HCT116 (cell line): Measurements from ENCODE around the gene SLC2A1. TPM values are rescaled to one million over a fixed set of nuclear protein-coding genes. Genes with fewer than 3 reads are reported as not detected.

ENCODE experiments used
- ATAC-seq: fragments of 200-7000 bp; cut with Tn5 transposase; 2 replicates; pipeline ENCODE4 v1.9.1; 2020; ENCODE audit warnings: mild to moderate bottlenecking, moderate library complexity
- BruUV-seq: library from RNA; stranded (reverse); fragments of 400-500 nt; replicated peaks from 2 replicates; lab custom pipeline; 2021; lab: Mats Ljungman, UMichigan
- CTCF ChIA-PET: fragments of 300-600 bp; sonication (Branson Sonifier 250); formaldehyde crosslinking; loops from one replicate; lab custom pipeline; 2021; ENCODE audit warnings: antibody characterized with exemption; lab: Charles Lee
- POLR2A ChIA-PET: fragments of 300-600, 350-600 bp; sonication (Branson Sonifier 250); formaldehyde crosslinking; loops from one replicate; lab custom pipeline; 2021; ENCODE audit warnings: antibody characterized with exemption; lab: Charles Lee
- RAD21 ChIA-PET, 2 experiments: fragments of 300-600 bp; sonication (Branson Sonifier 250); formaldehyde crosslinking; loops; one replicate each; lab custom pipeline; 2023; ENCODE audit warnings: low total read pairs in 2 of 2; ENCODE audit not compliant: uncharacterized antibody in 2 of 2, unreplicated experiment in 2 of 2, low non-redundant PET in 1 of 2; lab: Charles Lee
- DNase-seq: peaks from one replicate; pipeline ENCODE4 v3.0.0-alpha.2; 2010; ENCODE audit warnings: low read depth, low spot score
- H2AFZ ChIP-seq: fragments of 200-600 bp; shearing (Covaris generic), sonication (generic); 2 replicates; pipeline ENCODE4 v1.6.1; 2017; ENCODE audit warnings: low read depth, mixed run types, mixed read lengths, antibody characterized with exemption, low read length; ENCODE audit not compliant: poor library complexity, severe bottlenecking
- H3K27ac ChIP-seq: 2 replicates; pipeline ENCODE4 v1.5.1; 2012; ENCODE audit warnings: low read depth, low read length
- H3K27me3 ChIP-seq: fragments of 200-600 bp; sonication (generic); 2 replicates; pipeline ENCODE4 v1.6.1; 2016; ENCODE audit warnings: mixed run types, low read length, mixed read lengths; ENCODE audit not compliant: insufficient read depth
- H3K36me3 ChIP-seq, 2 experiments: fragments of 200-500 bp in 1 of 2; fragments of 200-600 bp in 1 of 2; sonication (Bioruptor generic) in 1 of 2; sonication (generic) in 1 of 2; 2 replicates each; pipeline versions ENCODE4 v1.5.1 to v1.6.1; 2014 to 2016; ENCODE audit warnings: low read length in 2 of 2, inconsistent platforms in 1 of 2, mixed read lengths in 1 of 2, mixed run types in 1 of 2; ENCODE audit not compliant: insufficient read depth in 2 of 2, control insufficient read depth in 1 of 2
- H3K4me1 ChIP-seq, 2 experiments: fragments of 200-600 bp in 1 of 2; sonication (generic) in 1 of 2; 2 replicates each; pipeline versions ENCODE4 v1.5.1 to v1.6.1; 2012 to 2017; ENCODE audit warnings: low read length in 2 of 2, inconsistent platforms in 1 of 2, mild to moderate bottlenecking in 1 of 2, mixed read lengths in 1 of 2, mixed run types in 1 of 2, moderate library complexity in 1 of 2; ENCODE audit not compliant: insufficient read depth in 2 of 2, control insufficient read depth in 1 of 2
- H3K4me2 ChIP-seq: fragments of 200-600 bp; sonication (generic); 2 replicates; pipeline ENCODE4 v1.6.1; 2017; ENCODE audit warnings: mixed run types, low read length, mixed read lengths
- H3K4me3 ChIP-seq, 2 experiments: fragments of 200-600 bp in 1 of 2; sonication (generic) in 1 of 2; replicated peaks in 1 of 2; 2 replicates each; pipeline ENCODE4 v1.5.1; 2011 to 2016; ENCODE audit warnings: low read length in 2 of 2, control low read depth in 1 of 2, low read depth in 1 of 2, mild to moderate bottlenecking in 1 of 2, mixed read lengths in 1 of 2, mixed run types in 1 of 2
- H3K79me2 ChIP-seq: fragments of 200-600 bp; sonication (generic); 2 replicates; pipeline ENCODE4 v1.6.1; 2017; ENCODE audit warnings: mild to moderate bottlenecking, mixed run types, low read length, moderate library complexity, mixed read lengths; ENCODE audit not compliant: insufficient read depth
- H3K9ac ChIP-seq: fragments of 200-600 bp; sonication (generic); 2 replicates; pipeline ENCODE4 v1.6.1; 2016; ENCODE audit warnings: low read length, mixed read lengths
- H3K9me2 ChIP-seq: fragments of 200-600 bp; sonication (generic), shearing (Covaris generic); 2 replicates; pipeline ENCODE4 v1.6.1; 2017; ENCODE audit warnings: mixed run types, mild to moderate bottlenecking, moderate library complexity; ENCODE audit not compliant: insufficient read depth
- H3K9me3 ChIP-seq, 2 experiments: fragments of 200-500 bp in 1 of 2; fragments of 200-600 bp in 1 of 2; sonication (Bioruptor generic) in 1 of 2; sonication (generic) in 1 of 2; 2 replicates each; pipeline ENCODE4 v1.6.1; 2014 to 2017; ENCODE audit warnings: low read length in 2 of 2, mixed read lengths in 2 of 2, inconsistent platforms in 1 of 2, low read depth in 1 of 2, mild to moderate bottlenecking in 1 of 2, mixed run types in 1 of 2, moderate library complexity in 1 of 2; ENCODE audit not compliant: control insufficient read depth in 1 of 2, insufficient read depth in 1 of 2
- H4K20me1 ChIP-seq: fragments of 200-600 bp; sonication (generic), shearing (Covaris generic); 2 replicates; pipeline ENCODE4 v1.6.1; 2017; ENCODE audit warnings: mixed run types, mild to moderate bottlenecking, moderate library complexity; ENCODE audit not compliant: insufficient read depth
- CBX3 ChIP-seq: IDR thresholded peaks from 2 replicates; pipeline ENCODE4 v1.6.1; 2012; ENCODE audit warnings: low read depth
- CEBPB ChIP-seq: IDR thresholded peaks from 2 replicates; pipeline ENCODE4 v1.6.1; 2012; ENCODE audit warnings: low read depth
- EGR1 ChIP-seq: IDR thresholded peaks from 2 replicates; pipeline ENCODE4 v1.6.1; 2012; ENCODE audit warnings: low read depth
- EZH2phosphoT487 ChIP-seq: fragments of 200-600 bp; IDR thresholded peaks from 2 replicates; pipeline ENCODE4 v1.6.1; 2018; ENCODE audit warnings: antibody characterized with exemption, borderline replicate concordance
- FOSL1 ChIP-seq: IDR thresholded peaks from 2 replicates; pipeline ENCODE4 v1.6.1; 2012; ENCODE audit warnings: low read depth
- JUND ChIP-seq: IDR thresholded peaks from 2 replicates; pipeline ENCODE4 v1.6.1; 2012
- POLR2A ChIP-seq: IDR thresholded peaks from 2 replicates; pipeline ENCODE4 v1.7.0; 2011; ENCODE audit warnings: borderline replicate concordance; ENCODE audit not compliant: insufficient read depth, insufficient read length; ENCODE audit errors: extremely low read depth
- POLR2AphosphoS5 ChIP-seq: IDR thresholded peaks from 2 replicates; pipeline ENCODE4 v1.6.1; 2011; ENCODE audit warnings: mild to moderate bottlenecking, low read depth, low read length, moderate library complexity
- RAD21 ChIP-seq: IDR thresholded peaks from 2 replicates; pipeline ENCODE4 v1.6.1; 2012; ENCODE audit warnings: low read depth, mild to moderate bottlenecking
- SIN3A ChIP-seq: IDR thresholded peaks from 2 replicates; pipeline ENCODE4 v1.6.1; 2012; ENCODE audit warnings: low read depth
- SRF ChIP-seq: IDR thresholded peaks from 2 replicates; pipeline ENCODE4 v1.6.1; 2012; ENCODE audit warnings: low read depth
- TCF7L2 ChIP-seq: IDR thresholded peaks from 2 replicates; pipeline ENCODE4 v1.7.0; 2011; ENCODE audit warnings: borderline replicate concordance, inconsistent platforms; ENCODE audit not compliant: insufficient read depth, insufficient read length; ENCODE audit errors: extremely low read depth
- YY1 ChIP-seq: IDR thresholded peaks from 2 replicates; pipeline ENCODE4 v1.6.1; 2011; ENCODE audit warnings: low read length, low read depth, moderate library complexity, mild to moderate bottlenecking; ENCODE audit not compliant: insufficient replicate concordance; ENCODE audit errors: extremely low read depth
- ZNF274 ChIP-seq: fragments of 200-500 bp; sonication (Bioruptor generic); IDR thresholded peaks from 2 replicates; pipeline ENCODE4 v1.6.1; 2014; ENCODE audit warnings: mild to moderate bottlenecking, low read depth, low read length, inconsistent platforms
- intact Hi-C: fragments of 100-400 bp; cut with micrococcal nuclease; formaldehyde crosslinking; loops from 2 replicates; pipeline ENCODE4 v1.10.0; 2022
- total RNA-seq: library from RNA; stranded (reverse); gene quantifications from one replicate; pipeline ENCODE4 v1.2.1, GENCODE V29; 2021; ENCODE audit not compliant: unreplicated experiment
- TF ChIP-seq, protein P1 (sequence below): IDR thresholded peaks from 2 replicates; pipeline ENCODE4 v1.6.1; 2012
- TF ChIP-seq, protein P2 (sequence below): IDR thresholded peaks from 2 replicates; pipeline ENCODE4 v1.6.1; 2011; ENCODE audit warnings: mild to moderate bottlenecking, low read length, moderate library complexity; ENCODE audit not compliant: insufficient replicate concordance; ENCODE audit errors: extremely low read depth
- TF ChIP-seq, protein P3 (sequence below), 3 experiments: fragments of 200-600 bp in 1 of 3; sonication (generic) in 1 of 3; IDR thresholded peaks in 2 of 3; conservative IDR thresholded peaks in 1 of 3; 2 replicates each; pipeline ENCODE4 v1.5.1; 2012 to 2017; ENCODE audit warnings: low read depth in 2 of 3, low read length in 2 of 3, antibody characterized with exemption in 1 of 3, borderline replicate concordance in 1 of 3, control low read depth in 1 of 3, mild to moderate bottlenecking in 1 of 3, mixed read lengths in 1 of 3, mixed run types in 1 of 3, moderate library complexity in 1 of 3; ENCODE audit not compliant: insufficient read depth in 1 of 3
- TF ChIP-seq, protein P4 (sequence below): IDR thresholded peaks from 2 replicates; pipeline ENCODE4 v1.6.1; 2012; ENCODE audit warnings: low read depth

Gene SLC2A1
- total RNA-seq, 1 experiment from 2014 or later = 248 TPM

DNA sequence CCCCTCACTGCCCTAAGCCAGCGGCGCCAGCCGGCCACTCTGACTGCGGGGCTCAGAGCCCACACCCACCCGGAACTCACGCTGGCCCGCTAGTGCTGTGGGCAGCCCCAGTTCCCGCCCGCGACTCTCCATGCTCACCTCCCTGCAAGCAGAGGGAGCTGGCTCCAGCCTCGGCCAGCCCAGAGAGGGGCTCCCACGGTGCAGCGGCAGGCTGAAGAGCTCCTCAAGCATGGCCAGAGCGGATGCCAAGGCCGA is 41.5 kb downstream of the SLC2A1 start:
- Histone ChIP-seq H4K20me1 (no peaks in the 10 kb centered on the region), H3K9ac (no peak overlapping the region), H3K9me2 (no peaks in the 10 kb centered on the region), H3K4me3 (no peak overlapping the region), H3K27me3 (no peaks in the 10 kb centered on the region), H3K27ac (no peak overlapping the region), H3K4me1 (peaks cover 0 to 12% of the 10 kb centered on the region in 2 experiments; a peak in 1 of 4 replicates), H3K4me2 (no peak overlapping the region), H3K36me3 (no peaks in the 10 kb centered on the region), H2AFZ (no peak overlapping the region), H3K79me2 (no peaks in the 10 kb centered on the region), H3K9me3 (no peaks in the 10 kb centered on the region; a peak in 1 of 4 replicates)
- intact Hi-C loops = loop anchor here (10.0 kb wide), 3 partner anchors 288 to 498 kb away; no protein-coding TSS in a partner anchor
- no TSS peak for BruUV-seq
- POLR2A ChIA-PET = no interaction called here
- DNase-seq (no peak), ATAC-seq (no peak)
- CTCF ChIA-PET = interaction anchor here (0.9 to 8.7 kb wide), 2 partner anchors 156 to 339 kb away, joined by 3 to 267 read pairs; no protein-coding TSS in a partner anchor
- TF ChIP-seq ZNF274 = no peak
- TF ChIP-seq CEBPB = no peak
- TF ChIP-seq RAD21 = no peak
- TF ChIP-seq, protein P1, sequence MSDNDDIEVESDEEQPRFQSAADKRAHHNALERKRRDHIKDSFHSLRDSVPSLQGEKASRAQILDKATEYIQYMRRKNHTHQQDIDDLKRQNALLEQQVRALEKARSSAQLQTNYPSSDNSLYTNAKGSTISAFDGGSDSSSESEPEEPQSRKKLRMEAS = no peak
- TF ChIP-seq, protein P2, sequence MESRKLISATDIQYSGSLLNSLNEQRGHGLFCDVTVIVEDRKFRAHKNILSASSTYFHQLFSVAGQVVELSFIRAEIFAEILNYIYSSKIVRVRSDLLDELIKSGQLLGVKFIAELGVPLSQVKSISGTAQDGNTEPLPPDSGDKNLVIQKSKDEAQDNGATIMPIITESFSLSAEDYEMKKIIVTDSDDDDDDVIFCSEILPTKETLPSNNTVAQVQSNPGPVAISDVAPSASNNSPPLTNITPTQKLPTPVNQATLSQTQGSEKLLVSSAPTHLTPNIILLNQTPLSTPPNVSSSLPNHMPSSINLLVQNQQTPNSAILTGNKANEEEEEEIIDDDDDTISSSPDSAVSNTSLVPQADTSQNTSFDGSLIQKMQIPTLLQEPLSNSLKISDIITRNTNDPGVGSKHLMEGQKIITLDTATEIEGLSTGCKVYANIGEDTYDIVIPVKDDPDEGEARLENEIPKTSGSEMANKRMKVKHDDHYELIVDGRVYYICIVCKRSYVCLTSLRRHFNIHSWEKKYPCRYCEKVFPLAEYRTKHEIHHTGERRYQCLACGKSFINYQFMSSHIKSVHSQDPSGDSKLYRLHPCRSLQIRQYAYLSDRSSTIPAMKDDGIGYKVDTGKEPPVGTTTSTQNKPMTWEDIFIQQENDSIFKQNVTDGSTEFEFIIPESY = no peak
- no peak for TF ChIP-seq SIN3A
- TF ChIP-seq, protein P3, sequence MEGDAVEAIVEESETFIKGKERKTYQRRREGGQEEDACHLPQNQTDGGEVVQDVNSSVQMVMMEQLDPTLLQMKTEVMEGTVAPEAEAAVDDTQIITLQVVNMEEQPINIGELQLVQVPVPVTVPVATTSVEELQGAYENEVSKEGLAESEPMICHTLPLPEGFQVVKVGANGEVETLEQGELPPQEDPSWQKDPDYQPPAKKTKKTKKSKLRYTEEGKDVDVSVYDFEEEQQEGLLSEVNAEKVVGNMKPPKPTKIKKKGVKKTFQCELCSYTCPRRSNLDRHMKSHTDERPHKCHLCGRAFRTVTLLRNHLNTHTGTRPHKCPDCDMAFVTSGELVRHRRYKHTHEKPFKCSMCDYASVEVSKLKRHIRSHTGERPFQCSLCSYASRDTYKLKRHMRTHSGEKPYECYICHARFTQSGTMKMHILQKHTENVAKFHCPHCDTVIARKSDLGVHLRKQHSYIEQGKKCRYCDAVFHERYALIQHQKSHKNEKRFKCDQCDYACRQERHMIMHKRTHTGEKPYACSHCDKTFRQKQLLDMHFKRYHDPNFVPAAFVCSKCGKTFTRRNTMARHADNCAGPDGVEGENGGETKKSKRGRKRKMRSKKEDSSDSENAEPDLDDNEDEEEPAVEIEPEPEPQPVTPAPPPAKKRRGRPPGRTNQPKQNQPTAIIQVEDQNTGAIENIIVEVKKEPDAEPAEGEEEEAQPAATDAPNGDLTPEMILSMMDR (IDR thresholded peaks at IDR 0.05 in 2 of 3, conservative IDR thresholded peaks at IDR 0.05 in 1 of 3; ENCODE audit: borderline replicate concordance in 1 of 3, insufficient read depth in 1 of 3, low read depth in 2 of 3, low read length in 2 of 3) = no peak
- no peak for TF ChIP-seq CBX3
- no peak for TF ChIP-seq FOSL1
- TF ChIP-seq TCF7L2 = no peak
- no peak for TF ChIP-seq EGR1
- TF ChIP-seq POLR2A = no peak
- no peak for TF ChIP-seq SRF
- TF ChIP-seq, protein P4, sequence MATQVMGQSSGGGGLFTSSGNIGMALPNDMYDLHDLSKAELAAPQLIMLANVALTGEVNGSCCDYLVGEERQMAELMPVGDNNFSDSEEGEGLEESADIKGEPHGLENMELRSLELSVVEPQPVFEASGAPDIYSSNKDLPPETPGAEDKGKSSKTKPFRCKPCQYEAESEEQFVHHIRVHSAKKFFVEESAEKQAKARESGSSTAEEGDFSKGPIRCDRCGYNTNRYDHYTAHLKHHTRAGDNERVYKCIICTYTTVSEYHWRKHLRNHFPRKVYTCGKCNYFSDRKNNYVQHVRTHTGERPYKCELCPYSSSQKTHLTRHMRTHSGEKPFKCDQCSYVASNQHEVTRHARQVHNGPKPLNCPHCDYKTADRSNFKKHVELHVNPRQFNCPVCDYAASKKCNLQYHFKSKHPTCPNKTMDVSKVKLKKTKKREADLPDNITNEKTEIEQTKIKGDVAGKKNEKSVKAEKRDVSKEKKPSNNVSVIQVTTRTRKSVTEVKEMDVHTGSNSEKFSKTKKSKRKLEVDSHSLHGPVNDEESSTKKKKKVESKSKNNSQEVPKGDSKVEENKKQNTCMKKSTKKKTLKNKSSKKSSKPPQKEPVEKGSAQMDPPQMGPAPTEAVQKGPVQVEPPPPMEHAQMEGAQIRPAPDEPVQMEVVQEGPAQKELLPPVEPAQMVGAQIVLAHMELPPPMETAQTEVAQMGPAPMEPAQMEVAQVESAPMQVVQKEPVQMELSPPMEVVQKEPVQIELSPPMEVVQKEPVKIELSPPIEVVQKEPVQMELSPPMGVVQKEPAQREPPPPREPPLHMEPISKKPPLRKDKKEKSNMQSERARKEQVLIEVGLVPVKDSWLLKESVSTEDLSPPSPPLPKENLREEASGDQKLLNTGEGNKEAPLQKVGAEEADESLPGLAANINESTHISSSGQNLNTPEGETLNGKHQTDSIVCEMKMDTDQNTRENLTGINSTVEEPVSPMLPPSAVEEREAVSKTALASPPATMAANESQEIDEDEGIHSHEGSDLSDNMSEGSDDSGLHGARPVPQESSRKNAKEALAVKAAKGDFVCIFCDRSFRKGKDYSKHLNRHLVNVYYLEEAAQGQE = no peak
- no peak for TF ChIP-seq YY1
- TF ChIP-seq JUND = no peak
- TF ChIP-seq POLR2AphosphoS5 = no peak
- no peak for TF ChIP-seq EZH2phosphoT487
- RAD21 ChIA-PET = interaction anchor here in 1 of 2 experiments (2.1 kb wide), 1 partner anchor 157 kb away, joined by 6 read pairs; no protein-coding TSS in a partner anchor
